NCI-H1417 (cell line): ENCODE results near the gene LTK.

Source experiments
- DNase-seq, 3 experiments: peaks; one replicate each; lab custom pipeline; 2025; lab: John Stamatoyannopoulos, UW

LTK gene

GRCh38 chr15:41513506-41514227, at the start of gene LTK:
TSS of gene LTK (minus strand) at chr15:41513827. CDS start at chr15:41513709, 118 bp downstream.
- peak in 1 of 3 experiments; percentile 55 for DNase-seq

GRCh38 chr15:41562784-41563198, 49.2 kb upstream of the LTK start:
- peak in 2 of 3 experiments; percentile 8 to 50 for DNase-seq

GRCh38 chr15:41562244-41562643, 48.6 kb upstream of the LTK start:
- DNase-seq = no peak

GRCh38 chr15:41561777-41562145, 48.1 kb upstream of the LTK start:
- DNase-seq = no peak

- DNase-seq = no peak
Measured at GRCh38 chr15:41561104-41561776, 47.6 kb upstream of the LTK start.

- no peak for DNase-seq
Measured at GRCh38 chr15:41560572-41560874, 46.9 kb upstream of the LTK start.

GRCh38 chr15:41559239-41559782, 45.7 kb upstream of the LTK start:
- peak in 1 of 3 experiments; percentile 28 for DNase-seq

- DNase-seq = peak; percentile 25 to 53 (median 48)
Measured at GRCh38 chr15:41558400-41559238, 45.0 kb upstream of the LTK start, which contains the start of gene TYRO3. TSS of gene TYRO3 (plus strand) at chr15:41559212. CDS start at chr15:41559258, 46 bp downstream.

- peak in 2 of 3 experiments; percentile 75 to 80 for DNase-seq
Measured at GRCh38 chr15:41557673-41558399, 44.2 kb upstream of the LTK start.

- no peak for DNase-seq
Measured at GRCh38 chr15:41556677-41557076, 43.0 kb upstream of the LTK start.

GRCh38 chr15:41554915-41555314, 41.3 kb upstream of the LTK start:
- no peak for DNase-seq

GRCh38 chr15:41554343-41554742, 40.7 kb upstream of the LTK start:
- no peak for DNase-seq

- DNase-seq = no peak
Measured at GRCh38 chr15:41553731-41554130, 40.1 kb upstream of the LTK start.

- DNase-seq = no peak
Measured at GRCh38 chr15:41550066-41550775, 36.6 kb upstream of the LTK start.

GRCh38 chr15:41546851-41547786, 33.5 kb upstream of the LTK start:
- DNase-seq = no peak

GRCh38 chr15:41545218-41545617, 31.6 kb upstream of the LTK start:
- DNase-seq = no peak

GRCh38 chr15:41544650-41545015, 31.0 kb upstream of the LTK start:
- DNase-seq = no peak

GRCh38 chr15:41543521-41543870, 29.9 kb upstream of the LTK start:
- no peak for DNase-seq

GRCh38 chr15:41536866-41537265, 23.2 kb upstream of the LTK start:
- no peak for DNase-seq

GRCh38 chr15:41535544-41535943, 21.9 kb upstream of the LTK start:
- no peak for DNase-seq
